Endothelial cell (in vitro differentiated cells): ENCODE results near the gene RENBP. TPM values are rescaled to one million over a fixed set of nuclear protein-coding genes. Genes with fewer than 3 reads are reported as not detected.

ENCODE experiments used
- DNase-seq: peaks from one replicate; pipeline ENCODE4 v3.0.0; 2021; ENCODE audit warnings: low spot score
- H3K27ac Mint-ChIP-seq: one replicate; pipeline ENCODE4 v1.8.0; 2021; ENCODE audit warnings: mixed read lengths, inconsistent platforms; ENCODE audit not compliant: unreplicated experiment
- H3K27me3 Mint-ChIP-seq: one replicate; pipeline ENCODE4 v1.8.0; 2021; ENCODE audit warnings: mild to moderate bottlenecking, moderate library complexity, mixed read lengths, inconsistent platforms; ENCODE audit not compliant: unreplicated experiment
- H3K36me3 Mint-ChIP-seq: one replicate; pipeline ENCODE4 v1.8.0; 2021; ENCODE audit warnings: mild to moderate bottlenecking, low read depth, mixed read lengths, inconsistent platforms; ENCODE audit not compliant: unreplicated experiment
- H3K4me1 Mint-ChIP-seq: one replicate; pipeline ENCODE4 v1.8.0; 2021; ENCODE audit warnings: mild to moderate bottlenecking, mixed read lengths, inconsistent platforms; ENCODE audit not compliant: unreplicated experiment
- H3K4me3 Mint-ChIP-seq: one replicate; pipeline ENCODE4 v1.8.0; 2021; ENCODE audit warnings: mild to moderate bottlenecking, mixed read lengths, inconsistent platforms; ENCODE audit not compliant: unreplicated experiment
- H3K9me3 Mint-ChIP-seq: one replicate; pipeline ENCODE4 v1.8.0; 2021; ENCODE audit warnings: mixed read lengths, inconsistent platforms; ENCODE audit not compliant: unreplicated experiment
- total RNA-seq: library from RNA; stranded (reverse); fragmentation: NEBNext Ultra II Directional; extraction: Animal tissue kit (Norgen Biotek cat#: 25700); gene quantifications from one replicate; pipeline ENCODE4 v1.2.1, GENCODE V29; 2021; ENCODE audit not compliant: unreplicated experiment
- TF ChIP-seq, protein P1 (sequence below): fragments of 200-600 bp; sonication (generic); IDR thresholded peaks from one replicate; pipeline ENCODE4 v1.5.0; 2021; ENCODE audit warnings: antibody characterized with exemption; ENCODE audit not compliant: unreplicated experiment

Gene RENBP
- total RNA-seq, 1 donor from 2014 or later, result 19.3 TPM

GRCh38 chrX:153963546-153963945 lies 19.1 kb upstream of the RENBP start:
- Mint-ChIP-seq H3K9me3 (no peaks in the 10 kb centered on the region), H3K36me3 (peaks cover 7% of the 10 kb centered on the region), H3K27me3 (peaks cover 6% of the 10 kb centered on the region), H3K27ac (no peak overlapping the region), H3K4me1 (peaks cover 14% of the 10 kb centered on the region), H3K4me3 (no peak overlapping the region)
- TF ChIP-seq, protein P1, sequence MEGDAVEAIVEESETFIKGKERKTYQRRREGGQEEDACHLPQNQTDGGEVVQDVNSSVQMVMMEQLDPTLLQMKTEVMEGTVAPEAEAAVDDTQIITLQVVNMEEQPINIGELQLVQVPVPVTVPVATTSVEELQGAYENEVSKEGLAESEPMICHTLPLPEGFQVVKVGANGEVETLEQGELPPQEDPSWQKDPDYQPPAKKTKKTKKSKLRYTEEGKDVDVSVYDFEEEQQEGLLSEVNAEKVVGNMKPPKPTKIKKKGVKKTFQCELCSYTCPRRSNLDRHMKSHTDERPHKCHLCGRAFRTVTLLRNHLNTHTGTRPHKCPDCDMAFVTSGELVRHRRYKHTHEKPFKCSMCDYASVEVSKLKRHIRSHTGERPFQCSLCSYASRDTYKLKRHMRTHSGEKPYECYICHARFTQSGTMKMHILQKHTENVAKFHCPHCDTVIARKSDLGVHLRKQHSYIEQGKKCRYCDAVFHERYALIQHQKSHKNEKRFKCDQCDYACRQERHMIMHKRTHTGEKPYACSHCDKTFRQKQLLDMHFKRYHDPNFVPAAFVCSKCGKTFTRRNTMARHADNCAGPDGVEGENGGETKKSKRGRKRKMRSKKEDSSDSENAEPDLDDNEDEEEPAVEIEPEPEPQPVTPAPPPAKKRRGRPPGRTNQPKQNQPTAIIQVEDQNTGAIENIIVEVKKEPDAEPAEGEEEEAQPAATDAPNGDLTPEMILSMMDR, result no peak
- DNase-seq, result no peak

DNA sequence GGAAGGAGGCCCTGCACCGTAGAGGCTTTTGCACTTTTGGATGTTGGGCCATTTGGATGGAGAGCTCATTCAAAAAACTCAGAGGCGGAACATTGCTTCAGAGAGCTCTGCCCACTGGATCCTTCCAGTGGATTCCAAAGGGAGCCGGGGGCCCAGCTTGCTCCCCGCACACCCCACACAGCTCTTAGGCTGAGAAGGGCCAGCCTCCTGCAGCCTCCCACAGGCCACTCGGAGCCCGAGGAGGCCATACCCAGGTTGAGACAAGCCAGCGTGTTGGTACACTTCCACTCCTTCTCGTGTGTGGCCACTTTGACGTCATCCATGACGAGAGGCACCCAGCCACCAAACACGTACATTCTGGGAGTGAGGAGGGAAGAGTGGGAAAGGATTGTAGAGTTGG lies 16.8 kb upstream of the RENBP start:
- H3K27ac Mint-ChIP-seq, result no peak overlapping the region

GRCh38 chrX:153960786-153961185 lies 16.3 kb upstream of the RENBP start:
- no peaks in the 10 kb centered on the region for H3K9me3 Mint-ChIP-seq
- DNase-seq, result no peak
- H3K4me3 Mint-ChIP-seq, result no peak overlapping the region
- H3K27ac Mint-ChIP-seq, result no peak overlapping the region
- H3K4me1 Mint-ChIP-seq, result no peaks in the 10 kb centered on the region
- H3K36me3 Mint-ChIP-seq, result peaks cover 7% of the 10 kb centered on the region
- TF ChIP-seq, protein P1, result no peak
- H3K27me3 Mint-ChIP-seq, result no peaks in the 10 kb centered on the region

More for the DNA sequence above, 16.8 kb upstream of the RENBP start:
- no peaks in the 10 kb centered on the region for H3K27me3 Mint-ChIP-seq
- TF ChIP-seq, protein P1, result no peak
- H3K4me3 Mint-ChIP-seq, result no peak overlapping the region
- peaks cover 7% of the 10 kb centered on the region for H3K36me3 Mint-ChIP-seq
- DNase-seq, result no peak
- no peaks in the 10 kb centered on the region for H3K4me1 Mint-ChIP-seq
- H3K9me3 Mint-ChIP-seq, result no peaks in the 10 kb centered on the region

DNA sequence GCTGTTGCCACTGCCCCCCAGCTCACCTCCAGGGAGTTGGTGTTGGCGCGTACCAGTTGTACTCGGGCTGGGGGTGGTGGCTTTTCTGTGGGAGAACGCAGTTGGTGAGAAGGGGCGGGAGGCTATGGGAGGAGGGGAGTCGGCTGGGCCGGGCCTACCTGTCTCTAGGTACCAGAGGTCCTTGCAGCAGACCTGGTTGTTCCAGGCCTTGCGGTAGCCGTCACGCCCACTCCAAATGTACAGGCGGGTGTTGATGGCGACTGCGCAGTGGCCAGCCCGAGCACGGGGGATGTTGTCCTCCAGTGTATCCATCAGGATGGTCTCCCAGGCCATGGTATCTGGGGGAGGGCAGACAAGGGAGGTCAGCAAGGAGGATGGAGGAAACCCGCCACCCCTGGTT lies 15.6 kb upstream of the RENBP start:
- Mint-ChIP-seq H3K4me1 (no peaks in the 10 kb centered on the region), H3K9me3 (no peaks in the 10 kb centered on the region), H3K27ac (no peak overlapping the region), H3K4me3 (no peak overlapping the region), H3K27me3 (no peaks in the 10 kb centered on the region), H3K36me3 (peaks cover 7% of the 10 kb centered on the region)
- TF ChIP-seq, protein P1, result no peak
- DNase-seq, result no peak

- TF ChIP-seq, protein P1, result no peak
- peaks cover 7% of the 10 kb centered on the region for H3K36me3 Mint-ChIP-seq
- H3K27ac Mint-ChIP-seq, result no peak overlapping the region
- no peak for DNase-seq
- H3K27me3 Mint-ChIP-seq, result no peaks in the 10 kb centered on the region
- no peaks in the 10 kb centered on the region for H3K4me1 Mint-ChIP-seq
- no peak overlapping the region for H3K4me3 Mint-ChIP-seq
- H3K9me3 Mint-ChIP-seq, result no peaks in the 10 kb centered on the region
These were observed 15.2 kb upstream of the RENBP start for GRCh38 chrX:153959649-153960048.
